22Rv1 (cell line): ENCODE data around the gene PDHX.

Experiments used
- ZFX ChIP-seq: fragments of 450-650 bp; IDR thresholded peaks from 2 replicates; pipeline ENCODE4 v1.6.1; 2017; ENCODE audit warnings: antibody characterized with exemption, borderline replicate concordance
- TF ChIP-seq, protein P1 (sequence below): fragments of 450-650 bp; IDR thresholded peaks from 2 replicates; pipeline ENCODE4 v1.5.1; 2017; ENCODE audit warnings: mild to moderate bottlenecking

GRCh38 chr11:35031346-35031745 is 114.9 kb downstream of the PDHX start:
- TF ChIP-seq, protein P1, sequence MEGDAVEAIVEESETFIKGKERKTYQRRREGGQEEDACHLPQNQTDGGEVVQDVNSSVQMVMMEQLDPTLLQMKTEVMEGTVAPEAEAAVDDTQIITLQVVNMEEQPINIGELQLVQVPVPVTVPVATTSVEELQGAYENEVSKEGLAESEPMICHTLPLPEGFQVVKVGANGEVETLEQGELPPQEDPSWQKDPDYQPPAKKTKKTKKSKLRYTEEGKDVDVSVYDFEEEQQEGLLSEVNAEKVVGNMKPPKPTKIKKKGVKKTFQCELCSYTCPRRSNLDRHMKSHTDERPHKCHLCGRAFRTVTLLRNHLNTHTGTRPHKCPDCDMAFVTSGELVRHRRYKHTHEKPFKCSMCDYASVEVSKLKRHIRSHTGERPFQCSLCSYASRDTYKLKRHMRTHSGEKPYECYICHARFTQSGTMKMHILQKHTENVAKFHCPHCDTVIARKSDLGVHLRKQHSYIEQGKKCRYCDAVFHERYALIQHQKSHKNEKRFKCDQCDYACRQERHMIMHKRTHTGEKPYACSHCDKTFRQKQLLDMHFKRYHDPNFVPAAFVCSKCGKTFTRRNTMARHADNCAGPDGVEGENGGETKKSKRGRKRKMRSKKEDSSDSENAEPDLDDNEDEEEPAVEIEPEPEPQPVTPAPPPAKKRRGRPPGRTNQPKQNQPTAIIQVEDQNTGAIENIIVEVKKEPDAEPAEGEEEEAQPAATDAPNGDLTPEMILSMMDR, result no peak
- no peak for TF ChIP-seq ZFX
